Measurements from ENCODE around the gene STK32B.
"Not testable (repeated sequence)": the region's sequence is repeated elsewhere in the genome, so short reads cannot be mapped to it uniquely, and the experiment has no call there.

Gene STK32B

GRCh38 chr4:5052204-5052702 lies 973 bp downstream of the STK32B start:
- no peak for TF ChIP-seq CTCF (IDR thresholded peaks at IDR 0.05; ENCODE audit: control extremely low read depth, extremely low read depth, low read depth, missing control alignments)
- no peak for DNase-seq (ENCODE audit: extremely low spot score)
- ChIA-PET POLR2A (no interaction called here), CTCF (interaction anchor here (0.9 kb wide), 1 partner anchor 37 kb away, joined by 3 read pairs; no protein-coding TSS in a partner anchor)

GRCh38 chr4:5052726-5053425 lies 1.6 kb downstream of the STK32B start:
- no peak for DNase-seq (ENCODE audit: extremely low spot score)
- ChIA-PET POLR2A (no interaction called here), CTCF (interaction anchor here (0.9 kb wide), 1 partner anchor 38 kb away, joined by 3 read pairs; no protein-coding TSS in a partner anchor)
- TF ChIP-seq CTCF (IDR thresholded peaks at IDR 0.05; ENCODE audit: control extremely low read depth, extremely low read depth, low read depth, missing control alignments): no peak

- no peak for DNase-seq (ENCODE audit: extremely low spot score)
- no peak for TF ChIP-seq CTCF (IDR thresholded peaks at IDR 0.05; ENCODE audit: control extremely low read depth, extremely low read depth, low read depth, missing control alignments)
- CTCF ChIA-PET: no interaction called here
- POLR2A ChIA-PET: no interaction called here
Observed at GRCh38 chr4:5054532-5054931, 3.3 kb downstream of the STK32B start.

GRCh38 chr4:5055411-5055810 lies 4.1 kb downstream of the STK32B start:
- no peak for DNase-seq (ENCODE audit: extremely low spot score)
- TF ChIP-seq CTCF (IDR thresholded peaks at IDR 0.05; ENCODE audit: control extremely low read depth, extremely low read depth, low read depth, missing control alignments): no peak
- ChIA-PET CTCF (no interaction called here), POLR2A (no interaction called here)

GRCh38 chr4:5066101-5066500 lies 14.8 kb downstream of the STK32B start:
- no peak for TF ChIP-seq CTCF (IDR thresholded peaks at IDR 0.05; ENCODE audit: control extremely low read depth, extremely low read depth, low read depth, missing control alignments)
- POLR2A ChIA-PET: no interaction called here
- no peak for DNase-seq (ENCODE audit: extremely low spot score)
- CTCF ChIA-PET: no interaction called here

GRCh38 chr4:5066968-5067367 lies 15.7 kb downstream of the STK32B start:
- CTCF ChIA-PET; POLR2A ChIA-PET; DNase-seq (ENCODE audit: extremely low spot score): not testable (repeated sequence)

GRCh38 chr4:5067908-5068307 lies 16.6 kb downstream of the STK32B start:
- ChIA-PET CTCF (no interaction called here), POLR2A (no interaction called here)
- TF ChIP-seq CTCF (IDR thresholded peaks at IDR 0.05; ENCODE audit: control extremely low read depth, extremely low read depth, low read depth, missing control alignments): no peak
- DNase-seq (ENCODE audit: extremely low spot score): no peak

All from GM10248 (cell line).